CD4-positive, alpha-beta T cell (primary cell): Measurements from ENCODE around the gene INSRR. TPM values are rescaled to one million over a fixed set of nuclear protein-coding genes. Genes with fewer than 3 reads are reported as not detected.

Source experiments
- ATAC-seq: fragments of 200-7000 bp; cut with Tn5 transposase; one replicate; pipeline ENCODE4 v1.10.0; 2022; ENCODE audit warnings: mild to moderate bottlenecking; ENCODE audit not compliant: poor library complexity
- CTCF ChIA-PET: fragments of 350-600 bp; sonication (Branson Sonifier 250); formaldehyde crosslinking; loops from one replicate; lab custom pipeline; 2021; ENCODE audit warnings: antibody characterized with exemption, inconsistent platforms; lab: Charles Lee
- POLR2A ChIA-PET: fragments of 350-600 bp; sonication (Branson Sonifier 250); formaldehyde crosslinking; loops from one replicate; lab custom pipeline; 2021; ENCODE audit warnings: antibody characterized with exemption, inconsistent platforms; lab: Charles Lee
- DNase-seq, 14 experiments: peaks; one replicate each; pipeline ENCODE4 v3.0.0-alpha.2; 2013 to 2020; ENCODE audit warnings: mixed read lengths in 2 of 14
- H3K27ac ChIP-seq, 2 donors: one replicate each; pipeline versions ENCODE4 v1.5.1 to v1.7.0; 2013; ENCODE audit warnings: low read length in 2 of 2, low read depth in 1 of 2, mild to moderate bottlenecking in 1 of 2
- H3K27me3 ChIP-seq, 2 experiments: 1 replicate in 1 of 2; 2 replicates in 1 of 2; pipeline versions ENCODE4 v1.6.1 to v1.7.0; 2013; ENCODE audit warnings: low read length in 2 of 2, control low read depth in 1 of 2, mild to moderate bottlenecking in 1 of 2, moderate library complexity in 1 of 2; ENCODE audit not compliant: insufficient read depth in 2 of 2, control insufficient read depth in 1 of 2
- H3K36me3 ChIP-seq: one replicate; pipeline ENCODE4 v1.6.1; 2013; ENCODE audit warnings: low read length, control low read depth; ENCODE audit not compliant: insufficient read depth
- H3K4me1 ChIP-seq: one replicate; pipeline ENCODE4 v1.6.1; 2013; ENCODE audit warnings: low read length, control low read depth; ENCODE audit not compliant: insufficient read depth
- H3K4me3 ChIP-seq: one replicate; pipeline ENCODE4 v1.5.1; 2013; ENCODE audit warnings: mild to moderate bottlenecking, low read length, moderate library complexity
- H3K9me3 ChIP-seq, 2 experiments: 1 replicate in 1 of 2; 2 replicates in 1 of 2; pipeline versions ENCODE4 v1.6.1 to v1.7.0; 2013; ENCODE audit warnings: low read length in 2 of 2, mild to moderate bottlenecking in 2 of 2, control low read depth in 1 of 2, moderate library complexity in 1 of 2; ENCODE audit not compliant: control insufficient read depth in 1 of 2, insufficient read depth in 1 of 2
- H3K27ac Mint-ChIP-seq: one replicate; pipeline ENCODE4 v1.8.0; 2020; ENCODE audit warnings: mixed read lengths
- H3K27me3 Mint-ChIP-seq: one replicate; pipeline ENCODE4 v1.8.0; 2021; ENCODE audit warnings: mixed read lengths
- H3K36me3 Mint-ChIP-seq: one replicate; pipeline ENCODE4 v1.8.0; 2021; ENCODE audit warnings: low read depth, mixed read lengths
- H3K4me1 Mint-ChIP-seq: one replicate; pipeline ENCODE4 v1.8.0; 2021; ENCODE audit warnings: low read depth, mixed read lengths
- H3K4me3 Mint-ChIP-seq: one replicate; pipeline ENCODE4 v1.8.0; 2020; ENCODE audit warnings: mild to moderate bottlenecking, mixed read lengths
- H3K9me3 Mint-ChIP-seq: one replicate; pipeline ENCODE4 v1.8.0; 2020; ENCODE audit warnings: mixed read lengths
- intact Hi-C, 2 experiments: fragments of 100-400 bp; cut with DNase I in 1 of 2; cut with micrococcal nuclease in 1 of 2; formaldehyde crosslinking; loops; one replicate each; pipeline versions ENCODE4 v1.15.1 to v1.9.0; 2023 to 2025; cut with DNase I, micrococcal nuclease
- total RNA-seq, 174 experiments: library from RNA in 2 of 174; stranded (reverse) in 2 of 174; gene quantifications; one replicate each; pipeline ENCODE4 v1.2.3 and lab custom pipeline; 2021 to 2026
- TF ChIP-seq, protein P1 (sequence below): fragments of 200-600 bp; IDR thresholded peaks from one replicate; pipeline ENCODE4 v1.8.0; 2022; ENCODE audit warnings: antibody characterized with exemption, mild to moderate bottlenecking

The INSRR gene
- total RNA-seq, 2 experiments from 2014 or later: not detected

DNA sequence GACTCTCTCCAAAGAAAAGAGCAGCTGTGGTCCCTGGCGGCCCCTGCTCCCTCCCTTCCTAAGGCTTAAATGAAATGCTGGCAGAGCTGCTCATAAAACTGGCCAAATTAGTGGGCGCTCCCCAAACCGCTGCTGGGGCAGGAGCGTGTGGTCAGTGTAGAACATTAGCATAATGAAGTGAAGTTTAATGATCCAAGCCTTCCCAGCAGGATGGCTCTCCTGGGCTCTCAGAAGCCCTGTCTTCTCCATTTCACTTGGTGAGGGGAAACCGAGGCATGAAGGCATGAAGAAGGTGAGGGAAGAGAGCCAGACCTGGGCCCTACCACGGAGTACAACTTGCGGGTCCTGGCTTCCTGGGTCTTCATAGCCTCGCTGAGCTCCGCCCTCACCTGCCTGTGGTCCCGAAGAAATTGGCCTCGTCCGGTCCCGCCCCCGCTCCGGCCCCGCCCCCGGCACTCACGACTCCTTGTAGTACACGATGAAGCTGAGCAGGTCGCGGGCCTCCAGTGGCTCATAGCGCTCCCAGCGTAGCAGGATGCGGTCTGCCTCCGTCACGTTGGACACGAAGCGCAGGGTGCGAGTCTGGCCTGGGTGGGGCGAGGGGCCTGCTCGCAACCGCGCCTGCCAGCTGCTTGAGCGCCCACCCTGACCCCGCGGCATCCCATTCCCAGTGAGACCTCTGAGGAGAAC is 10.3 kb downstream of the INSRR start:
- H3K36me3 ChIP-seq: no peaks in the 10 kb centered on the region
- peaks cover 46% of the 10 kb centered on the region for H3K4me1 Mint-ChIP-seq
- no peak overlapping the region for H3K27ac ChIP-seq
- POLR2A ChIA-PET: interaction anchor here (0.6 to 3.8 kb wide), 5 partner anchors 10 to 914 kb away, joined by 3 to 20 read pairs (median 5); partner anchors contain the start of genes INSRR, MRPL24, NTRK1 and SH2D2A
- DNase-seq (peak; percentile 56 to 92 (median 72)), ATAC-seq (peak; percentile 86)
- intact Hi-C loops: loop anchor here (5.0 kb wide), 1 partner anchor 36 kb away; no protein-coding TSS in a partner anchor
- CTCF ChIA-PET: interaction anchor here (1.1 to 2.3 kb wide), 6 partner anchors 9 to 79 kb away, joined by 3 to 11 read pairs (median 6); no protein-coding TSS in a partner anchor
- TF ChIP-seq, protein P1, sequence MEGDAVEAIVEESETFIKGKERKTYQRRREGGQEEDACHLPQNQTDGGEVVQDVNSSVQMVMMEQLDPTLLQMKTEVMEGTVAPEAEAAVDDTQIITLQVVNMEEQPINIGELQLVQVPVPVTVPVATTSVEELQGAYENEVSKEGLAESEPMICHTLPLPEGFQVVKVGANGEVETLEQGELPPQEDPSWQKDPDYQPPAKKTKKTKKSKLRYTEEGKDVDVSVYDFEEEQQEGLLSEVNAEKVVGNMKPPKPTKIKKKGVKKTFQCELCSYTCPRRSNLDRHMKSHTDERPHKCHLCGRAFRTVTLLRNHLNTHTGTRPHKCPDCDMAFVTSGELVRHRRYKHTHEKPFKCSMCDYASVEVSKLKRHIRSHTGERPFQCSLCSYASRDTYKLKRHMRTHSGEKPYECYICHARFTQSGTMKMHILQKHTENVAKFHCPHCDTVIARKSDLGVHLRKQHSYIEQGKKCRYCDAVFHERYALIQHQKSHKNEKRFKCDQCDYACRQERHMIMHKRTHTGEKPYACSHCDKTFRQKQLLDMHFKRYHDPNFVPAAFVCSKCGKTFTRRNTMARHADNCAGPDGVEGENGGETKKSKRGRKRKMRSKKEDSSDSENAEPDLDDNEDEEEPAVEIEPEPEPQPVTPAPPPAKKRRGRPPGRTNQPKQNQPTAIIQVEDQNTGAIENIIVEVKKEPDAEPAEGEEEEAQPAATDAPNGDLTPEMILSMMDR: no peak
- no peaks in the 10 kb centered on the region for H3K36me3 Mint-ChIP-seq
- no peaks in the 10 kb centered on the region for H3K9me3 Mint-ChIP-seq
- peaks cover 0 to 8% of the 10 kb centered on the region in 2 experiments for H3K9me3 ChIP-seq
- peak overlapping the region; percentile 70 for H3K4me3 Mint-ChIP-seq
- H3K27me3 Mint-ChIP-seq: peaks cover 43% of the 10 kb centered on the region
- peak overlapping the region; percentile 37 for H3K4me3 ChIP-seq
- H3K27ac Mint-ChIP-seq: peak overlapping the region; percentile 37
- peaks cover 30% of the 10 kb centered on the region for H3K4me1 ChIP-seq
- H3K27me3 ChIP-seq: peaks cover 16% of the 10 kb centered on the region in 2 experiments

DNA sequence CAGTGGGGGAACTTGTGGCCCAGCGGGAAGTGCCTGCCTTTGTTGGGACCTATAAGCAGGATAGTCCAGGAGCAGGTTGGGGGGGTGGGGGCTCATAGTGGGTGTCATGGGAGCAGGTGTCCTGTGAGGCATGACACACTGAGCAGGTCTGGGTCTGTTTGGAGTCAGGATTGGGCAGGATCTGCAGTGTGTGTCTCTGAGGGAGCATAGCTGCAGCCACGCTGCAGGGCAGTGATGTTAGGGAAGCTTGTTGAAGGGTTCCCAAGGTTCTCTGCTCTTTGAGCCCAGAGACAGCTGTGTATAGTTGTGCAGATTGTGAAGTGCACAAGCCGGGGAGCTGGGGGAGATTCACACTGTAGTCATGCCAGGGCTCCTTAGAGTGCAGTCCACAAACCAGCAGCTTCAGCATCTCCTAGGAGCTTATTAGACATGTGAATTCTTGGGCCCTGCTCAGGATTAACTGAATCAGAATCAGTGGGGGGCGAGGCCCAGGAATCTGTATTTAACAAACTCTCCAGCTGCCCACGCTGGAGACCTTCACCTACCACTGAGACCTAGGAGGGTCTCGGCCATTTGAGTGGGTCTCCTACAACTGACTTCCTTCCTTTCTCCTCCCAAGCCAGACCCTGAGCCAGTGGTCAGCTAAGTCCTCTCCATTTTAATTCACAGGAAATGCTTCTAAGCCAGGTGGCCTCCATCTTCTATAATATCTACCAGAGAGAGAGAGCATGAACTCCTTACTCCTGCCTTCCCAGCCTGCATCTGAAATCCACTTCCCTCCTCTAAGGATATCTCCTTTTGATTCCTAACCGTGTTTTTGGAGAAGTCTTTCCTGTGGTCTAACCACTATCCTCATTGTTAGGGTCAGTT is 11.1 kb downstream of the INSRR start:
- POLR2A ChIA-PET: interaction anchor here (0.8 to 3.8 kb wide), 4 partner anchors 9 to 107 kb away, joined by 3 to 20 read pairs (median 8); partner anchors contain the start of genes INSRR, MRPL24, NTRK1 and SH2D2A
- Mint-ChIP-seq H3K27me3 (peaks cover 51% of the 10 kb centered on the region), H3K4me1 (peaks cover 46% of the 10 kb centered on the region), H3K4me3 (no peak overlapping the region), H3K27ac (no peak overlapping the region), H3K36me3 (no peaks in the 10 kb centered on the region), H3K9me3 (no peaks in the 10 kb centered on the region)
- peaks cover 24% of the 10 kb centered on the region in 2 experiments for H3K27me3 ChIP-seq
- TF ChIP-seq, protein P1: no peak
- H3K4me1 ChIP-seq: peaks cover 30% of the 10 kb centered on the region
- H3K36me3 ChIP-seq: no peaks in the 10 kb centered on the region
- H3K27ac ChIP-seq: no peak overlapping the region
- peaks cover 0 to 8% of the 10 kb centered on the region in 2 experiments for H3K9me3 ChIP-seq
- CTCF ChIA-PET: interaction anchor here (1.1 to 2.3 kb wide), 6 partner anchors 9 to 80 kb away, joined by 3 to 11 read pairs (median 6); no protein-coding TSS in a partner anchor
- intact Hi-C loops: loop anchor here (5.0 kb wide), 1 partner anchor 36 kb away; no protein-coding TSS in a partner anchor
- no peak overlapping the region for H3K4me3 ChIP-seq
- ATAC-seq (no peak), DNase-seq (no peak)

DNA sequence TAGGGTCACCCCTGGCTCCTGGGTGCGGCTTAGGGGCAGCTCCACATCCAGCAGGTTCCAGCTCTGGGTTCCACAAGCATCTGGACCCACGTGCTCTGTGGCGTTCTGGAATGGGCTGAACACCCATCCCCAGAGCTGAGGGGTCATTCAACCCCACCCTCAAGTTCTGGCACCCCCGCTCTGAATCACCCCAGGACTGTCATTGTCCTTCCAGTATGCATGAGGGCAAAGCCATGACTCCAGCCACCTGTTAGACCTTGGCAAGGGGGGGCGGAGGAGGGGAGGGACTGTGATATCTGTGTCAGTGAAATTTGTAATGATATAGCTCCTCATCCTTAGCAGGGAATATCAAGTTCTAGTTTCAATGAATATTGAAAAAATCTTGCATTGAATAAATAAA is 12.3 kb downstream of the INSRR start:
- H3K4me3 Mint-ChIP-seq: no peak overlapping the region
- ChIA-PET CTCF (interaction anchor here (0.9 kb wide), 1 partner anchor 28 kb away, joined by 3 read pairs; no protein-coding TSS in a partner anchor), POLR2A (no interaction called here)
- intact Hi-C loops: loop anchor here (5.0 kb wide), 1 partner anchor 34 kb away; no protein-coding TSS in a partner anchor
- Histone ChIP-seq H3K9me3 (peaks cover 0 to 9% of the 10 kb centered on the region in 2 experiments), H3K4me1 (peaks cover 30% of the 10 kb centered on the region), H3K27me3 (peaks cover 30 to 32% of the 10 kb centered on the region in 2 experiments), H3K36me3 (no peaks in the 10 kb centered on the region), H3K27ac (no peak overlapping the region), H3K4me3 (no peak overlapping the region)
- no peak for ATAC-seq
- H3K27me3 Mint-ChIP-seq: peaks cover 63% of the 10 kb centered on the region
- DNase-seq: no peak
- TF ChIP-seq, protein P1: no peak
- H3K27ac Mint-ChIP-seq: no peak overlapping the region
- no peaks in the 10 kb centered on the region for H3K36me3 Mint-ChIP-seq
- H3K4me1 Mint-ChIP-seq: peaks cover 46% of the 10 kb centered on the region
- no peaks in the 10 kb centered on the region for H3K9me3 Mint-ChIP-seq
